Vagina (tissue), 2 donors: ENCODE results near the gene CTBP2.

Experiments used
- POLR2A ChIP-seq, 2 donors: fragments of 450-650 bp; IDR thresholded peaks; one replicate each; pipeline ENCODE4 v1.6.1; 2017; ENCODE audit warnings: antibody characterized with exemption in 2 of 2, mild to moderate bottlenecking in 2 of 2, moderate library complexity in 2 of 2
- POLR2AphosphoS5 ChIP-seq, 2 donors: sonication (generic); formaldehyde crosslinking; IDR thresholded peaks; one replicate each; pipeline ENCODE4 v1.9.0; 2017; ENCODE audit warnings: antibody characterized with exemption in 2 of 2, mild to moderate bottlenecking in 2 of 2, low read depth in 1 of 2; ENCODE audit not compliant: insufficient read depth in 1 of 2
- TF ChIP-seq, protein P1 (sequence below), 3 experiments: fragments of 450-650 bp in 2 of 3; fragments of 200-600 bp in 1 of 3; sonication (generic) in 1 of 3; IDR thresholded peaks; one replicate each; pipeline ENCODE4 v1.5.1; 2017 to 2019; ENCODE audit warnings: antibody characterized with exemption in 3 of 3, mild to moderate bottlenecking in 2 of 3, moderate library complexity in 2 of 3

DNA sequence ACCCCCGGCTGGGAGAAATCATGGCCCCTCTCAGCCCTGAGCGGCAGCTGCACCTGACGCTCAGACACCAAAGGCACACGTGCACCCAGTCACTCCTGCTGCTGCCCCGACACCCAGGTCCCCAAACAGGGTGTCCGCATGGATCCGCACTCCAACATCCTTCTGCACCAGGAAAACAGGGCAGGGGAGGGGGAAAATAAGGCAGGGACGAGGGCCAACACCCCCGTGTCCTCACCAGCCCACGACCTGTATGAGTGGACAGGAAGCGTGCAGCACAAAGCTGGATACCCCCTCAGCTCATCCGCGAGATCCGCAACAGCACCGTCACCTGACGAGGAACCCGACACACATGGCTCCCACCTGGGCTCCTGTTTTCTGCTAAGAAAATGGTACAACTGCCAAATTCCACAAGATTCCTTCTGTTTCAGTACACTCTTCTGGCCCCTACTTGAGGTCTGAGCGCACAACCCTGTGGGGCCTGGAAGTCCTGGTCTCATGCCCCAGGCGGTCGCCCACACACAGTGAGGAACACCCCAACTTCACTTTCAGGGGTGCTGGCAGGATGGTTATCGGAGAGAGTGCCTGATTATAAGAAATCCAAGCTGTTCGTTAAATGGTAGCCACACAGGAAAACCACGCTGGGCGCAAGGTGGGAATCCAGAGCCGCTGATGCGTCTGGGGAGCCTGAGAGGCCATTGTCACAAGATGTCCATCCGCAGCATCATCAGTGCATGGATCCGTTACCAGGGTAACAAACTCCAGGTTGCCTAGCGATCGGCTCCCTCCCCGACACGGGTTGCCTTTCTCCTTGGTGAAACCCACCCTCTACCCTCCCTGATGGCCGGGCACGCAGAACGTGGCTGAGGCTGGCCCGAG, 154.8 kb downstream of the CTBP2 start:
- no peak for TF ChIP-seq POLR2A (IDR thresholded peaks at IDR 0.05)
- TF ChIP-seq, protein P1, sequence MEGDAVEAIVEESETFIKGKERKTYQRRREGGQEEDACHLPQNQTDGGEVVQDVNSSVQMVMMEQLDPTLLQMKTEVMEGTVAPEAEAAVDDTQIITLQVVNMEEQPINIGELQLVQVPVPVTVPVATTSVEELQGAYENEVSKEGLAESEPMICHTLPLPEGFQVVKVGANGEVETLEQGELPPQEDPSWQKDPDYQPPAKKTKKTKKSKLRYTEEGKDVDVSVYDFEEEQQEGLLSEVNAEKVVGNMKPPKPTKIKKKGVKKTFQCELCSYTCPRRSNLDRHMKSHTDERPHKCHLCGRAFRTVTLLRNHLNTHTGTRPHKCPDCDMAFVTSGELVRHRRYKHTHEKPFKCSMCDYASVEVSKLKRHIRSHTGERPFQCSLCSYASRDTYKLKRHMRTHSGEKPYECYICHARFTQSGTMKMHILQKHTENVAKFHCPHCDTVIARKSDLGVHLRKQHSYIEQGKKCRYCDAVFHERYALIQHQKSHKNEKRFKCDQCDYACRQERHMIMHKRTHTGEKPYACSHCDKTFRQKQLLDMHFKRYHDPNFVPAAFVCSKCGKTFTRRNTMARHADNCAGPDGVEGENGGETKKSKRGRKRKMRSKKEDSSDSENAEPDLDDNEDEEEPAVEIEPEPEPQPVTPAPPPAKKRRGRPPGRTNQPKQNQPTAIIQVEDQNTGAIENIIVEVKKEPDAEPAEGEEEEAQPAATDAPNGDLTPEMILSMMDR (IDR thresholded peaks at IDR 0.05) = no peak
- no peak for TF ChIP-seq POLR2AphosphoS5 (IDR thresholded peaks at IDR 0.05; ENCODE audit: insufficient read depth in 1 of 2, low read depth in 1 of 2)
